Renal pelvis (tissue), 4 donors: ENCODE data around the gene IL1RAPL1. TPM values are rescaled to one million over a fixed set of nuclear protein-coding genes. Genes with fewer than 3 reads are reported as not detected.

ENCODE experiments used
- DNase-seq: peaks from one replicate; pipeline ENCODE4 v3.0.0-alpha.2; 2013
- polyA plus RNA-seq, 3 donors: library from polyadenylated mRNA; unstranded; fragments of 120-200 nt; gene quantifications; one replicate each; pipeline ENCODE4 v1.2.1, GENCODE V29; 2013; ENCODE audit not compliant: insufficient read length in 3 of 3

Gene IL1RAPL1
- polyA plus RNA-seq, 3 donors: 2.0 to 2.4 (median 2.3) TPM

- DNase-seq: no peak
Observed at GRCh38 chrX:29775890-29776289, 1188.6 kb downstream of the IL1RAPL1 start.

GRCh38 chrX:29787656-29788055 is 1200.4 kb downstream of the IL1RAPL1 start:
- no peak for DNase-seq

- no peak for DNase-seq
Observed at GRCh38 chrX:29788991-29789699, 1201.9 kb downstream of the IL1RAPL1 start.

GRCh38 chrX:29792335-29792734 is 1205.1 kb downstream of the IL1RAPL1 start:
- DNase-seq: no peak

- no peak for DNase-seq
Observed at GRCh38 chrX:29797156-29797555, 1209.9 kb downstream of the IL1RAPL1 start.

- DNase-seq: no peak
Observed at GRCh38 chrX:29798469-29798868, 1211.2 kb downstream of the IL1RAPL1 start.

GRCh38 chrX:29813174-29813573 is 1225.9 kb downstream of the IL1RAPL1 start:
- DNase-seq: no peak

GRCh38 chrX:29824176-29824906 is 1237.1 kb downstream of the IL1RAPL1 start:
- no peak for DNase-seq

- no peak for DNase-seq
Observed at GRCh38 chrX:29826742-29827141, 1239.5 kb downstream of the IL1RAPL1 start.

- DNase-seq: no peak
Observed at GRCh38 chrX:29834311-29834710, 1247.1 kb downstream of the IL1RAPL1 start.

- DNase-seq: peak; percentile 16
Observed at GRCh38 chrX:29834764-29835163, 1247.5 kb downstream of the IL1RAPL1 start.

- no peak for DNase-seq
Observed at GRCh38 chrX:29841750-29842149, 1254.5 kb downstream of the IL1RAPL1 start.

GRCh38 chrX:29842552-29842951 is 1255.3 kb downstream of the IL1RAPL1 start:
- no peak for DNase-seq

GRCh38 chrX:29851857-29852605 is 1264.8 kb downstream of the IL1RAPL1 start:
- DNase-seq: peak; percentile 21

GRCh38 chrX:29852767-29853166 is 1265.5 kb downstream of the IL1RAPL1 start:
- DNase-seq: no peak

- DNase-seq: no peak
Observed at GRCh38 chrX:29858714-29859113, 1271.5 kb downstream of the IL1RAPL1 start.

- DNase-seq: no peak
Observed at GRCh38 chrX:29862126-29862677, 1275.0 kb downstream of the IL1RAPL1 start.

- no peak for DNase-seq
Observed at GRCh38 chrX:29867971-29868370, 1280.7 kb downstream of the IL1RAPL1 start.

GRCh38 chrX:29869837-29870236 is 1282.6 kb downstream of the IL1RAPL1 start:
- no peak for DNase-seq

GRCh38 chrX:29870608-29871007 is 1283.4 kb downstream of the IL1RAPL1 start:
- DNase-seq: no peak

GRCh38 chrX:29872831-29873230 is 1285.6 kb downstream of the IL1RAPL1 start:
- DNase-seq: no peak

GRCh38 chrX:29876733-29877132 is 1289.5 kb downstream of the IL1RAPL1 start:
- DNase-seq: no peak
